K562 (cell line): ENCODE measurements around the gene EXOC4.
"Not testable (repeated sequence)": the region's sequence is repeated elsewhere in the genome, so short reads cannot be mapped to it uniquely, and the experiment has no call there.

Experiments used
- HBP1 ChIP-seq: fragments of 450-650 bp; formaldehyde crosslinking; IDR thresholded peaks from 2 replicates; pipeline ENCODE4 v1.4.0; 2022; ENCODE audit warnings: missing genetic modification characterization
- IRF9 ChIP-seq: fragments of 450-650 bp; IDR thresholded peaks from 2 replicates; pipeline ENCODE4 v1.6.1; 2016; ENCODE audit warnings: missing biosample characterization, missing genetic modification characterization

- not testable (repeated sequence) for TF ChIP-seq HBP1 (CRISPR knock-in tag); IRF9 (tag)
Measured at GRCh38 chr7:133643652-133644051, 390.8 kb downstream of the EXOC4 start.
